HEK293 (cell line): ENCODE results near the gene RAB3GAP2.

ENCODE experiments used
- CTCF ChIA-PET: fragments of 350-600 bp; formaldehyde crosslinking; extraction: SDS; loops from one replicate; lab custom pipeline; 2021; ENCODE audit warnings: antibody characterized with exemption; lab: Yijun Ruan, JAX
- POLR2A ChIA-PET: fragments of 300-600 bp; formaldehyde crosslinking; extraction: SDS; loops from one replicate; lab custom pipeline; 2020; ENCODE audit warnings: antibody characterized with exemption, inconsistent platforms; lab: Yijun Ruan, JAX
- H3K27ac ChIP-seq: fragments of 200-500 bp; sonication (Bioruptor generic); 2 replicates; pipeline ENCODE4 v1.5.1; 2014; ENCODE audit warnings: low read depth, low read length, control low read depth, inconsistent platforms; ENCODE audit errors: extremely low read depth
- H3K36me3 ChIP-seq, 2 experiments: fragments of 200-500 bp in 1 of 2; sonication (Bioruptor generic) in 1 of 2; 1 replicate in 1 of 2; 2 replicates in 1 of 2; pipeline ENCODE4 v1.5.1; 2014 to 2017; ENCODE audit warnings: inconsistent platforms in 2 of 2, low read length in 2 of 2; ENCODE audit not compliant: control insufficient read depth in 2 of 2, insufficient read depth in 1 of 2
- H3K4me1 ChIP-seq: fragments of 200-500 bp; sonication (Bioruptor generic); 2 replicates; pipeline ENCODE4 v1.5.1; 2014; ENCODE audit warnings: mild to moderate bottlenecking, low read length, inconsistent platforms; ENCODE audit not compliant: control insufficient read depth, insufficient read depth
- H3K4me3 ChIP-seq: 2 replicates; pipeline ENCODE4 v1.5.1; 2011; ENCODE audit warnings: low read depth, mild to moderate bottlenecking, control low read depth, low read length, moderate library complexity
- H3K9me3 ChIP-seq: fragments of 200-500 bp; sonication (Bioruptor generic); 2 replicates; pipeline ENCODE4 v1.5.1; 2014; ENCODE audit warnings: low read depth, low read length, inconsistent platforms; ENCODE audit not compliant: control insufficient read depth, insufficient read depth
- GLIS1 ChIP-seq: fragments of 450-650 bp; formaldehyde crosslinking; IDR thresholded peaks from 2 replicates; pipeline ENCODE4 v1.5.1; 2016; ENCODE audit warnings: missing biosample characterization, missing genetic modification characterization
- PBX3 ChIP-seq: sonication (generic); formaldehyde crosslinking; IDR thresholded peaks from 2 replicates; pipeline ENCODE4 v1.8.1; 2022; ENCODE audit warnings: mild to moderate bottlenecking, moderate library complexity, missing genetic modification reagents
- SETDB1 ChIP-seq: IDR thresholded peaks from one replicate; pipeline ENCODE4 v1.6.1; 2017; ENCODE audit warnings: mild to moderate bottlenecking, low read length, moderate library complexity, mixed read lengths; ENCODE audit not compliant: insufficient read length
- ZNF10 ChIP-seq: fragments of 450-650 bp; formaldehyde crosslinking; IDR thresholded peaks from 2 replicates; pipeline ENCODE4 v1.5.1; 2017; ENCODE audit warnings: missing biosample characterization, missing genetic modification characterization
- ZNF112 ChIP-seq: fragments of 450-650 bp; formaldehyde crosslinking; IDR thresholded peaks from 2 replicates; pipeline ENCODE4 v1.5.0; 2017; ENCODE audit warnings: missing biosample characterization, missing genetic modification characterization
- ZNF146 ChIP-seq: fragments of 450-650 bp; formaldehyde crosslinking; IDR thresholded peaks from 2 replicates; pipeline ENCODE4 v1.5.1; 2016; ENCODE audit warnings: missing biosample characterization, missing genetic modification characterization
- ZNF155 ChIP-seq: fragments of 450-650 bp; formaldehyde crosslinking; IDR thresholded peaks from 2 replicates; pipeline ENCODE4 v1.5.1; 2016; ENCODE audit warnings: missing biosample characterization, missing genetic modification characterization
- ZNF2 ChIP-seq: fragments of 450-650 bp; formaldehyde crosslinking; IDR thresholded peaks from 2 replicates; pipeline ENCODE4 v1.5.1; 2016; ENCODE audit warnings: missing biosample characterization, missing genetic modification characterization
- ZNF214 ChIP-seq: fragments of 450-650 bp; formaldehyde crosslinking; IDR thresholded peaks from 2 replicates; pipeline ENCODE4 v1.5.1; 2017; ENCODE audit warnings: missing biosample characterization, mild to moderate bottlenecking, missing genetic modification characterization, borderline replicate concordance
- ZNF404 ChIP-seq: fragments of 450-650 bp; formaldehyde crosslinking; IDR thresholded peaks from 2 replicates; pipeline ENCODE4 v1.5.1; 2017; ENCODE audit warnings: missing biosample characterization, missing genetic modification characterization
- ZNF433 ChIP-seq: fragments of 450-650 bp; formaldehyde crosslinking; IDR thresholded peaks from 2 replicates; pipeline ENCODE4 v1.5.1; 2016; ENCODE audit warnings: missing biosample characterization, missing genetic modification characterization, low read depth
- ZNF501 ChIP-seq: fragments of 450-650 bp; formaldehyde crosslinking; IDR thresholded peaks from 2 replicates; pipeline ENCODE4 v1.5.1; 2016; ENCODE audit warnings: missing biosample characterization, missing genetic modification characterization
- ZNF514 ChIP-seq: fragments of 450-650 bp; formaldehyde crosslinking; IDR thresholded peaks from 2 replicates; pipeline ENCODE4 v1.5.1; 2016; ENCODE audit warnings: missing biosample characterization, missing genetic modification characterization
- ZNF654 ChIP-seq: fragments of 450-650 bp; formaldehyde crosslinking; IDR thresholded peaks from 2 replicates; pipeline ENCODE4 v1.5.1; 2016; ENCODE audit warnings: low read depth, missing biosample characterization, missing genetic modification characterization
- ZNF76 ChIP-seq: fragments of 450-650 bp; formaldehyde crosslinking; IDR thresholded peaks from 2 replicates; pipeline ENCODE4; 2016; ENCODE audit warnings: low read depth, missing biosample characterization, missing genetic modification characterization, borderline replicate concordance
- ZNF791 ChIP-seq: fragments of 450-650 bp; formaldehyde crosslinking; IDR thresholded peaks from 2 replicates; pipeline ENCODE4 v1.5.1; 2016; ENCODE audit warnings: missing biosample characterization, missing genetic modification characterization
- ZSCAN23 ChIP-seq: fragments of 450-650 bp; formaldehyde crosslinking; IDR thresholded peaks from 2 replicates; pipeline ENCODE4 v1.5.1; 2016; ENCODE audit warnings: missing biosample characterization, missing genetic modification characterization
- TF ChIP-seq, protein P1 (sequence below): fragments of 450-650 bp; formaldehyde crosslinking; IDR thresholded peaks from 2 replicates; pipeline ENCODE4 v1.5.1; 2016; ENCODE audit warnings: missing biosample characterization, missing genetic modification characterization
- TF ChIP-seq, protein P2 (sequence below): fragments of 450-650 bp; formaldehyde crosslinking; IDR thresholded peaks from 2 replicates; pipeline ENCODE4 v1.5.1; 2016; ENCODE audit warnings: missing biosample characterization, missing genetic modification characterization, borderline replicate concordance
- TF ChIP-seq, protein P3 (sequence below): fragments of 450-650 bp; formaldehyde crosslinking; IDR thresholded peaks from 2 replicates; pipeline ENCODE4 v1.5.1; 2016; ENCODE audit warnings: missing biosample characterization, missing genetic modification characterization

Gene RAB3GAP2

GRCh38 chr1:220299337-220299736, 27.1 kb upstream of the RAB3GAP2 start:
- Histone ChIP-seq H3K36me3 (no peaks in the 10 kb centered on the region), H3K4me1 (no peaks in the 10 kb centered on the region), H3K27ac (no peak overlapping the region), H3K4me3 (no peak overlapping the region), H3K9me3 (no peaks in the 10 kb centered on the region)
- POLR2A ChIA-PET = no interaction called here
- TF ChIP-seq ZSCAN23 (no peak), ZNF514 (tag by site-specific recombination) (no peak), ZNF155 (no peak), ZNF433 (tag by site-specific recombination) (no peak), ZNF10 (tag by site-specific recombination) (no peak), ZNF501 (no peak), ZNF404 (no peak), SETDB1 (no peak), ZNF112 (tag by site-specific recombination) (no peak), ZNF146 (no peak), GLIS1 (tag by site-specific recombination) (no peak), PBX3 (no peak)
- TF ChIP-seq, protein P1, sequence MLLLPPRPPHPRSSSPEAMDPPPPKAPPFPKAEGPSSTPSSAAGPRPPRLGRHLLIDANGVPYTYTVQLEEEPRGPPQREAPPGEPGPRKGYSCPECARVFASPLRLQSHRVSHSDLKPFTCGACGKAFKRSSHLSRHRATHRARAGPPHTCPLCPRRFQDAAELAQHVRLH (tag by site-specific recombination) = no peak
- CTCF ChIA-PET = interaction anchor here (0.6 to 1.6 kb wide), 3 partner anchors 21 to 477 kb away, joined by 3 to 5 read pairs (median 3); no protein-coding TSS in a partner anchor

DNA sequence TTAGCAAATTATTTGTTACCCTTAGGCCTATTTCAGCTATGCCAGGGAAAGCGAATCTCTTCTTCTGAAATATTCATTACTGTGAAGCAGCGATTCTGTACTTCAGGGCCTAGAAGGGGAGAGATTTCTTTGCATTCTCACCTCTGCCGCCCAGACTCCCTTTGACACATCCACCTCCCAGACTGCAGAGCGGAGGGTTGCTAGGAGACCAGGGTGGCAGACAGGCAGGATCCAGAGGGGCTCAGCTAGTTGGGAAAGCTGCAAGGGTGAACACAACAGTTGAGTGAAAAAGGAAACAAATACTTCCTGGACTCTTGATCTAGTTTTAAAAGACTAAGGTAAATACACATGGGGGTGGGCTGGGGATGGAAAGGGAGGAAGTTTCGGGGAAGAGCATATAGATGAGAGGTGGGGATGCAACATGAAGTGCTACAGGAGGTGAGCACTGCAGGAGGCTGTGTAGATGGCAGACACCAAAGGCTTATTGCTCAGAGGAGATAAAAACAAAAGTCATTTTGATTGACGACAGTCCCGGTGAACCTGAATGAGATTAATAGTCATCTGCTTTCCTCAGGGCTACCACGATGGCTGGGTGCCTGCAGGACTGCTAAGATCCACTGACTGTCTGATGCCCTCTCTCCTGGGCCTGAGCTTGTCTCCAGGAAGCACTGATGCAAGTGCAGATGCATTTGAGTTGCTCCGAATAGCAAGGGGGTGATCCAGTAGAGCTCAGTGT, 26.4 kb upstream of the RAB3GAP2 start:
- no peaks in the 10 kb centered on the region for H3K36me3 ChIP-seq
- CTCF ChIA-PET = interaction anchor here (0.6 to 1.6 kb wide), 5 partner anchors 18 to 478 kb away, joined by 3 to 5 read pairs (median 3); no protein-coding TSS in a partner anchor
- TF ChIP-seq ZNF214 (tag by site-specific recombination) (no peak), ZNF654 (tag by site-specific recombination) (no peak), ZNF2 (no peak), ZNF791 (tag by site-specific recombination) (no peak), ZNF76 (no peak)
- TF ChIP-seq, protein P2, sequence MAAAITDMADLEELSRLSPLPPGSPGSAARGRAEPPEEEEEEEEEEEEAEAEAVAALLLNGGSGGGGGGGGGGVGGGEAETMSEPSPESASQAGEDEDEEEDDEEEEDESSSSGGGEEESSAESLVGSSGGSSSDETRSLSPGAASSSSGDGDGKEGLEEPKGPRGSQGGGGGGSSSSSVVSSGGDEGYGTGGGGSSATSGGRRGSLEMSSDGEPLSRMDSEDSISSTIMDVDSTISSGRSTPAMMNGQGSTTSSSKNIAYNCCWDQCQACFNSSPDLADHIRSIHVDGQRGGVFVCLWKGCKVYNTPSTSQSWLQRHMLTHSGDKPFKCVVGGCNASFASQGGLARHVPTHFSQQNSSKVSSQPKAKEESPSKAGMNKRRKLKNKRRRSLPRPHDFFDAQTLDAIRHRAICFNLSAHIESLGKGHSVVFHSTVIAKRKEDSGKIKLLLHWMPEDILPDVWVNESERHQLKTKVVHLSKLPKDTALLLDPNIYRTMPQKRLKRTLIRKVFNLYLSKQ = no peak
- TF ChIP-seq, protein P3, sequence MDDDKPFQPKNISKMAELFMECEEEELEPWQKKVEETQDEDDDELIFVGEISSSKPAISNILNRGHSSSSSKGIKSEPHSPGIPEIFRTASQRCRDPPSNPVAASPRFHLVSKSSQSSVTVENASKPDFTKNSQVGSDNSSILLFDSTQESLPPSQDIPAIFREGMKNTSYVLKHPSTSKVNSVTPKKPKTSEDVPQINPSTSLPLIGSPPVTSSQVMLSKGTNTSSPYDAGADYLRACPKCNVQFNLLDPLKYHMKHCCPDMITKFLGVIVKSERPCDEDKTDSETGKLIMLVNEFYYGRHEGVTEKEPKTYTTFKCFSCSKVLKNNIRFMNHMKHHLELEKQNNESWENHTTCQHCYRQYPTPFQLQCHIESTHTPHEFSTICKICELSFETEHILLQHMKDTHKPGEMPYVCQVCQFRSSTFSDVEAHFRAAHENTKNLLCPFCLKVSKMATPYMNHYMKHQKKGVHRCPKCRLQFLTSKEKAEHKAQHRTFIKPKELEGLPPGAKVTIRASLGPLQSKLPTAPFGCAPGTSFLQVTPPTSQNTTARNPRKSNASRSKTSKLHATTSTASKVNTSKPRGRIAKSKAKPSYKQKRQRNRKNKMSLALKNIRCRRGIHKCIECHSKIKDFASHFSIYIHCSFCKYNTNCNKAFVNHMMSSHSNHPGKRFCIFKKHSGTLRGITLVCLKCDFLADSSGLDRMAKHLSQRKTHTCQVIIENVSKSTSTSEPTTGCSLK (tag by site-specific recombination) = no peak
- TF ChIP-seq, all 188 proteins: peak for 0
- H3K9me3 ChIP-seq = no peaks in the 10 kb centered on the region
- H3K4me1 ChIP-seq = no peaks in the 10 kb centered on the region
- no peak overlapping the region for H3K4me3 ChIP-seq
- POLR2A ChIA-PET = no interaction called here
- H3K27ac ChIP-seq = no peak overlapping the region
